Forelimb muscle (tissue), 1 donor: ENCODE data around the gene MPV17L. TPM values are rescaled to one million over a fixed set of nuclear protein-coding genes. Genes with fewer than 3 reads are reported as not detected.
"Not testable (repeated sequence)": the region's sequence is repeated elsewhere in the genome, so short reads cannot be mapped to it uniquely, and the experiment has no call there.

Experiments used
- DNase-seq: peaks from one replicate; pipeline ENCODE4 v3.0.0-alpha.2; 2013; ENCODE audit warnings: low read depth
- polyA plus RNA-seq: library from polyadenylated mRNA; unstranded; fragments of 120-200 nt; gene quantifications from one replicate; pipeline ENCODE4 v1.2.1, GENCODE V29; 2013; ENCODE audit not compliant: insufficient read length

Gene MPV17L
- polyA plus RNA-seq, 1 donor: 3.4 TPM

GRCh38 chr16:15409476-15409875 lies 13.9 kb downstream of the MPV17L start:
- not testable (repeated sequence) for DNase-seq

GRCh38 chr16:15415511-15415985 lies 20.0 kb downstream of the MPV17L start:
- no peak for DNase-seq

- DNase-seq: no peak
Measured at GRCh38 chr16:15417197-15417596, 21.6 kb downstream of the MPV17L start.

- DNase-seq: no peak
Measured at GRCh38 chr16:15418206-15418605, 22.7 kb downstream of the MPV17L start.

GRCh38 chr16:15421696-15422095 lies 26.1 kb downstream of the MPV17L start:
- DNase-seq: not testable (repeated sequence)

- DNase-seq: no peak
Measured at GRCh38 chr16:15422222-15422621, 26.7 kb downstream of the MPV17L start.

GRCh38 chr16:15425861-15426260 lies 30.3 kb downstream of the MPV17L start:
- DNase-seq: no peak

- no peak for DNase-seq
Measured at GRCh38 chr16:15426796-15427195, 31.2 kb downstream of the MPV17L start.

GRCh38 chr16:15427648-15428239 lies 32.2 kb downstream of the MPV17L start:
- peak; percentile 66 for DNase-seq

- not testable (repeated sequence) for DNase-seq
Measured at GRCh38 chr16:15430884-15431283, 35.3 kb downstream of the MPV17L start.

GRCh38 chr16:15434079-15434424 lies 38.5 kb downstream of the MPV17L start:
- no peak for DNase-seq

GRCh38 chr16:15434425-15435215 lies 39.1 kb downstream of the MPV17L start, which contains the start of gene BMERB1:
BMERB1 (plus strand) TSS chr16:15434588; CDS start chr16:15434654, 66 bp downstream.
- no peak for DNase-seq

- no peak for DNase-seq
Measured at GRCh38 chr16:15435216-15435864, 39.8 kb downstream of the MPV17L start.

- DNase-seq: no peak
Measured at GRCh38 chr16:15439102-15439501, 43.5 kb downstream of the MPV17L start.

- no peak for DNase-seq
Measured at GRCh38 chr16:15439521-15439920, 44.0 kb downstream of the MPV17L start.

- DNase-seq: no peak
Measured at GRCh38 chr16:15440852-15441251, 45.3 kb downstream of the MPV17L start.

GRCh38 chr16:15442140-15442539 lies 46.6 kb downstream of the MPV17L start:
- not testable (repeated sequence) for DNase-seq

GRCh38 chr16:15443753-15444152 lies 48.2 kb downstream of the MPV17L start:
- no peak for DNase-seq

- no peak for DNase-seq
Measured at GRCh38 chr16:15444264-15444663, 48.7 kb downstream of the MPV17L start.

- no peak for DNase-seq
Measured at GRCh38 chr16:15445450-15445849, 49.9 kb downstream of the MPV17L start.

GRCh38 chr16:15446901-15447300 lies 51.3 kb downstream of the MPV17L start:
- DNase-seq: no peak

- no peak for DNase-seq
Measured at GRCh38 chr16:15450624-15451023, 55.1 kb downstream of the MPV17L start.
